Stimulated activated CD4-positive, alpha-beta T cell treated with anti-CD3 and anti-CD28 coated beads, TNF-alpha, amount 100 ng/mL, for 48 hours (primary cell): ENCODE data around the gene ABCC4.

Source experiments
- DNase-seq, 3 donors: peaks; one replicate each; pipeline ENCODE4 v3.0.0-alpha.2; 2020; ENCODE audit warnings: low read depth in 3 of 3

Gene ABCC4

DNA sequence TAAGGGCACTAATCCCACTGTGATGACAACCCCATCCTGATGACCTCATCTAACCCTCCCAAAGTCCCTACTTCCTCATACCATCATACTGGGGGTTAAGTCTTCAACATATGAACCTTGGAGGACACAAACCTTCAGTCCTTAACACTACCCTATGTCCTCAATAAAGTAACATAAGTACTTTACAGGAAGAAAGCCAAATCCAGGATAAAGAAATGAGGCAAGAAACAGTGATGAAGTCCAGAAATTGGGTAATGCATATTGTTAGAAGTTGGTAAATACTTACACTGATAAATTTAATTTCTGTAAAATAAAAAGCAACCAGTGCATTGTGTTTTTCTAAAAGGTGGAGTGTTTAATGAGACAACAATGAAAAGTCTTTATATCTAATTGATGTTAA is 304.1 kb downstream of the ABCC4 start:
- no peak for DNase-seq

DNA sequence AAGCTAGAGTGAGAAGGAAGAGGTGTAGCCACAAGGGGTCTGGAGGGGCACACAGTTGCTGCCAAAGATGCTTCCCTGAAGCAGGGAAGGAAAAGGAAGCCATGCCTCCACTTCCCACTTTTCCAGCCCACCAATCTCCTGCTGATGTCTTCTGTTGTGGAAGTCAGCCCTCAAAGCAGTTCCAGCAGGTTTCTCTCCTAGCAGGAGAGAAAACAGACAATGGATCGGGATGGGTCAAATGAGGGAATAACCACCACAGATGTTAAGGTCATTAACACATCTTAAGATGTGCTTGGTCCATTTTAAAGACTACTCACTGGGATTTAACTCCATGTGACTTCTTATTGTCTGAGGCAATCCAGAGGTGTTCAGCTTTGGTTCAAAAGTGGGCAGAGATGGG is 304.8 kb downstream of the ABCC4 start:
- no peak for DNase-seq

DNA sequence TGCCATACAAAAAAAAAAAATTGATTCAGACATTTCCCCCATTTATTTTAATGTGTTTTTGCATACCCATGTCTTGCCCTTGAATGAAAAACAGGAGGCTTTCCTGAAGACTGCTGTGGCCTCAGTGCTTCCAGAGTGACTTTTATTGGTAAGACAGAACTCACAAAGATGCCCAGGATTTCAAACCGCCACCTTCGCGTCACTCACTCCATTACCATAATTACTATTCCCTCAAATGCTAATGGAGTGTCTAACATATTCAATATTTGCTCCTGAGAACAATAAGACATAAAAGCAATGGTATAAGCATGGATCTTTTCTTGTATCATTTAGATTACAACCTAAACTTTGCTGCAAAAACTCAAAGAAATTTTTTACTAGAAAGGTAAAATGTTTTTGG is 306.7 kb downstream of the ABCC4 start:
- DNase-seq: no peak

DNA sequence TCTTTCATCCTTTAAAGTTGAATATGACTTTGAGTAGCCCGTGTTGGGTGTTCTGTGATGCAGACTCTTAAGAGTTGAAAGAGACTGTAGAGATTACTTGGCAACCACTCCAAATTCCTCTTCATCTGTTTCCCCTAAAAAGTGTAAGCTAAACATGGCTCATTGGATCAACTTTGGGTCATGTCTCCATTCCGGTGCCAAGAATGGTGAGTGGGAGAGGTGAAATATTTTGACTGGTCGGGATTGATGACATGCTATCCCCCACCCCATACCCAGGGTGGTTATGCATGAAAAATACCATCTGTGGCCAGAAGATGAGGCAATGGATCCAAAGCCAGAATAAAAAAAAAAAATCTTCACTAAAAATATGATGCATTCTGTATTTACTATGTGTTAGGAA is 307.6 kb downstream of the ABCC4 start:
- DNase-seq: no peak

DNA sequence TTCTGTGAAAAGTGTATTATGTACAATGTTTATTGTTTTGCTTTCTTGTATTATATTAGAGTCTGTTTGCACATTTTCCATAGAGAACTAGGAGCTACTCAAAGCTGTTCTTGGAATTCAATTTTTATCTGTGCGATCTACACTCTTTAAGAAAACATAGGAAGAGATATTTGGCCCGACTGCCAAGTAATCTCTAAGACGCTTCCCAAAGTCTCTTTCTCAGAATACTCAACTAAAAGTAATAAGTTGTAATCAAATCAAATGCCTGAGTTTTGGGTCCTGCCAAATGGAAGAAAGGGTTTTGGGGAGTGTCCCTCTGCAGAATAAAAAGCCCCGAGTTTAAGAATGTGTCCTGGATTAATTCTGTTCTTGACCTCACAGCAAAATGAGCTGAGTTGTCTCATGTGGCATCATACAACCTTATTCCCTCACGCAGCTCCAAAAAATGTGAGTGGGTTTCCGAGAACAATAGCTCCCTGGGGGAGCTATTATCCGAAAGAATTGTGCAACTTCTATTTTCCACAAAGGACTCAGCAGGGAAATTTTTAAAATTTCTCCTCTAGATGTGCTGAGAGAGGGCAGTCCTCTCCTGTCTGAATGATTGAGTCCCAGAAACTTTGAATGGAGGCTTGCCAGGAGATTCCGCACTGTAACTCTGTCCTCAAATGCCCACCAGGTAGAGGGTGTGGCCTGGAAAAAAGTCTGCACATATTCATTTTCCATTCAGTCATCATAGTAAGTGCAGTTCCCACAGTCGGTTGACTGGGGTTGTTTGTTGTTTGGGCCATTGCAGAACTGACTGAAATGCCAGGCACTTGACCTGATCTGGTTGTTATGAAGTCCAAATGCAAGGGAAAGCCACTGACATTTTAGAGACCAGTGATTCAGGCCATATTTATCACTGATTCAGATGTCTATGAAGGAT is 309.0 kb downstream of the ABCC4 start:
- no peak for DNase-seq

DNA sequence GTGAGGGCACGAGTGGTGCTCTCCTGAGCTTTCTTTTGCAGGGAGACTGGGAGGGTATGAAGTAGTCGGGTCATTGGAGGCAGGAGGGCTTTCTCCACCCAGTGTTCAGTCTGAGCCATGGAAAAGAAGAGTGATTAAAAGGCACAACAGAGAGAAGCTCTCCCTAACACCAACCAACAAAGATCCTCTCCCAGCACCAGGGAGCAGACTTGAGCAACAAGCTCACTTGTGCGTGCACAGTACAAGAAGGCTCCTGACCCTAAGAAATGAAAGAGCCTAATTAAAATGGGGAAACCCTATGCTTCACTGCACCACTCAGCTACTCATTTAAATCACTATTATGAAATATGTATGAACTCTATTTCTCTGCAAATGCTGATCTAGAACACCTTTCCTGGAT is 312.6 kb downstream of the ABCC4 start:
- DNase-seq: no peak

DNA sequence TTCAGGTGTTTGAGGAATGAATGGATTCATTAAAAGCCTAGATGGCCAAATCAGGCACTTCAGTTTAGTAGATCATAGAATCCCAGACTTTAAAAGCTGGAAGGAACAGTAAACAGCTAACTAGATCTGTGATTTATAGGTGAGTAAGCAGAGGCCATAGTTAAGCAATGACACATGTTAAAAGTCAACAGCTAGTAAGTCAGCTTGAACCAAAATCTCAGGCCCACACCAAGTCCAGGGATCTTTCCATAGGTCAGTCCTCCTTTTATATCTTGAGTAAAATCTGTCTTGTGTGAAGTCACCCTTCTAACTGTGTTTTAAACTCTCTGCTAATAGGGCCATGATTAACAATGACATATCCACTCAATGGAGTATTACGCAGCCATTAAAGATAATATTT is 313.4 kb downstream of the ABCC4 start:
- DNase-seq: no peak

DNA sequence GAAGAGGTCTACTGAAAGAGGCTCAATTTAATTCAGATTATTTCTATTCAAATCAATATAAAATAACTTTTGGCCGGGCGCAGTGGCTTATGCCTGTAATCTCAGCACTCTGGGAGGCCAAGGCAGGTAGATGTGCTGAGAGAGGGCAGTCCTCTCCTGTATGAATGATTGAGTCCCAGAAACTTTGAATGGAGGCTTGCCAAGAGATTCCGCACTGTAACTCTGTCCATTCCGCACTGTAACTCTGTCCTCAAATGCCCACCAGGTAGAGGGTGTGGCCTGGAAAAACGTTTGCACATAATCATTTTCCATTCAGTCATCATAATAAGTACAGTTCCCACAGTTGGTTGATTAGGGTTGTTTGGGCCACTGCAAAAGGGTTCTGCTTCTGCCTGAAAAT is 314.2 kb downstream of the ABCC4 start:
- no peak for DNase-seq

DNA sequence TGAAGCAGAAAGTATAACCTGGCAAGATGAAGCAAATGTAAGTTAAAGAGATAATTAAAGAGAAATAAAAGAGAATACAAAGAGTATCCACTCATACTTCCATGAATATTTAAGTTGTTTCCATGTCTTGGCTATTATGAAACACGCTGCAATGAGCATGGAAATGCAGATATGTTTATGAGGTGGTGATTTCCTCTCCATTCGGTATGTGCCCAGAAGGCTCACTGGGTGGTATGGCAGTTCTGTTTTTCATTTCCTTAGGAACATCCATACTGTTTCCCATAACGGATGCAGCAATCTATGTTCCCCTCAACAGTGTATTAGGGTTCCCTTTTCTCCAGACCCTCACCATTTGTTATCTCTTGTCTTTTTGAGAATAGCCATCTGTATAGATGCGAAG is 316.3 kb downstream of the ABCC4 start:
- no peak for DNase-seq

DNA sequence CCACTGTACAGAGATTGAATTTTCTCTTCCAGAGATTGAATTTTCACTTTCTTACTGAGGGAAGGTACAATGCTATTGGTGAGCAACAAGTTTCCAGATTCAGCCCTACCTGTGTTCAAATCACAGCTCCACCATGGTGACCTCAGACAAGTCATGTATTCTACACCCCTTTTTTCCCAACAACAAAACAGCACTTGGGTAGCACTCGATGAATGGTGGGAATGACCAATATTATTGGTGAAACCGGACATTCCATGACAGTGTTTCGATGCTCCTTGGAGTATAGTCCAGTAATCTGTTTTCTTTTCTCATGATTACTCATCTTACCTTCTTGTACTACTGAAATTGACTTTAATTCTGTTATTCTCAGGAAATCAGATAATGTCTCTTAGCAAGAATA is 322.7 kb downstream of the ABCC4 start:
- no peak for DNase-seq

DNA sequence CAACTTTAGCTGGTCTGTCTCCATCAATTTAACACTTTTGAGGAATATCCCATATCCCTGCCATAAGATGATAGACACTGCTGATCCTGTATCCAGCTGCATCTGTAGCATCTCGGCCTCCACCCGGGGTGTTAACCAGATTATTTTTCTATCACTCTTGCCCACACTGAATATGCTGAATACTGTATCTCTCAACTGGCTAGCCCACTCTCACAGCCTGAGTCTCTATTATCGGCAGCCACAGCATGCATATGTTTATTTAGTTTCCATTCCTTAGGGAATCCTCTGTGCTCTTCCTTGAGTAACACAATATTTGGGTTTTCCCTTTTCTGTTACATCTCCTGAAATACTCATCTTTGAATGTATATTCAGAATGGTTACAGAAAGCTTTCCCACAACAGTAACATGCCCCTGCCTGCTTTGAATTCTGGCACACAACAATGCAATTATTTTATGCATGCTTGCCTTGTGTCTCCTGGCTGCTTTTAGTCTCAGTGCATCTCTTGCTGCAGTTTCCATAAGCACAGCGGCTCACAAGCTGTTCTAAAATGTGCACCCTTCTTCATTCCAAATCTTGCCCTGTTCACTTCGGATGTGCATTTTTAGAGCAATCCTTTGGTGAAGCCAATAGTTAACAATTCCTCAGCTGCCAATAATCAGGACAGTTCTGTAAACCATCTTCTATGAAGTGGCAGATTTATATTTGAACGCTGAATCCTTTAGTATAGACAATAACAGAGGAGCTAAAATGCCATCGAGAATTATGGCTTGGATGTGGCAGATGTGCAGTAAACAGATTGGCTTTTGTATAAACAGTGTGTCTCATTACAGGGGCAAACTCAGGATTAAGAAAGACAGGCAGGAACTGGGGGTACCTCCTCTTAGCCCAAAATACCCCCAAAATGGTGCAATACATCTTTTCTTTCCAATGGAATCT is 327.0 kb downstream of the ABCC4 start:
- no peak for DNase-seq

DNA sequence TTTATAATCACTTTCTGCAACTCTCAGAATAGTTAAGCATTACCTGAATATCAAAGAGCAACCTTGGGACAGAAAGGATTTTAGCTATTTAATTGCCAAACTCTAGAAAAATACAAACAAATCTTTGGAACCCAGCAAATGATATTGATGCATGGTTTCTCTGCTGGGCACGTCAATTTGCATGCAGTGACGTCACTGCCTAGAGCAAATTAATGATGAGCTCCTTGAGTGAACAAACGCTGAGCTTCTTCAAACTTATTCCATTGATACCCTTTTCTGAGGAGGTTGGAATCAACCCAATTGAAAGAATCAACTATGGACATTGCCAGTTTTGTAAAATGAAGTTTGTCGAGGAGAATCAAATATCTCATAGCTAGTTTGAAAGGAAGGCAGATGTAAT is 329.0 kb downstream of the ABCC4 start:
- no peak for DNase-seq
